Transverse colon (tissue), 3 donors: ENCODE data around the gene TMEM14C.

Source experiments
- POLR2A ChIP-seq: fragments of 450-650 bp; IDR thresholded peaks from one replicate; pipeline ENCODE4 v1.6.1; 2016; ENCODE audit warnings: antibody characterized with exemption, mild to moderate bottlenecking, moderate library complexity
- TF ChIP-seq, protein P1 (sequence below), 5 experiments: fragments of 200-600 bp in 3 of 5; fragments of 450-650 bp in 2 of 5; sonication (generic) in 3 of 5; IDR thresholded peaks; 1 replicate in 2 of 5; 2 replicates in 3 of 5; pipeline ENCODE4 v1.5.1; 2016 to 2017; ENCODE audit warnings: antibody characterized with exemption in 5 of 5, inconsistent platforms in 3 of 5, mild to moderate bottlenecking in 2 of 5, moderate library complexity in 1 of 5

DNA sequence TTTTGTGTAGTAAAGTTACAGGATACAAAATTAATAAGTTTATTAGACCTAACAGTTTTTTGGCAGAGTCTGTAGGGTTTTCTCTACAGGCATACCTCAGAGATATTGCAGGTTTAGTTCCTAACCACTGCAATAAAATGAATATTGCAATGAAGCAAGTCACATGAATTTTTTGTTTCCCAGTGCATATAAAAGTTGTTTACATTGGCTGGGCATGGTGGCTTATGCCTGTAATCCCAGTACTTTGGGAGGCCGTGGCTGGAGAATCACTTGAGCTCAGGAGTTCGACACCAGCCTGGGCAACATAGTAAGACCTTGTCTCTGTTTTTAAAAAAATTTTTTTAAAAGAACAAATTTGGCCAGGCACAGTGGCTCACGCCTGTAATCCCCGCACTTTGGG, 44.4 kb upstream of the TMEM14C start:
- no peak for TF ChIP-seq POLR2A
- TF ChIP-seq, protein P1, sequence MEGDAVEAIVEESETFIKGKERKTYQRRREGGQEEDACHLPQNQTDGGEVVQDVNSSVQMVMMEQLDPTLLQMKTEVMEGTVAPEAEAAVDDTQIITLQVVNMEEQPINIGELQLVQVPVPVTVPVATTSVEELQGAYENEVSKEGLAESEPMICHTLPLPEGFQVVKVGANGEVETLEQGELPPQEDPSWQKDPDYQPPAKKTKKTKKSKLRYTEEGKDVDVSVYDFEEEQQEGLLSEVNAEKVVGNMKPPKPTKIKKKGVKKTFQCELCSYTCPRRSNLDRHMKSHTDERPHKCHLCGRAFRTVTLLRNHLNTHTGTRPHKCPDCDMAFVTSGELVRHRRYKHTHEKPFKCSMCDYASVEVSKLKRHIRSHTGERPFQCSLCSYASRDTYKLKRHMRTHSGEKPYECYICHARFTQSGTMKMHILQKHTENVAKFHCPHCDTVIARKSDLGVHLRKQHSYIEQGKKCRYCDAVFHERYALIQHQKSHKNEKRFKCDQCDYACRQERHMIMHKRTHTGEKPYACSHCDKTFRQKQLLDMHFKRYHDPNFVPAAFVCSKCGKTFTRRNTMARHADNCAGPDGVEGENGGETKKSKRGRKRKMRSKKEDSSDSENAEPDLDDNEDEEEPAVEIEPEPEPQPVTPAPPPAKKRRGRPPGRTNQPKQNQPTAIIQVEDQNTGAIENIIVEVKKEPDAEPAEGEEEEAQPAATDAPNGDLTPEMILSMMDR (IDR thresholded peaks at IDR 0.05), result no peak
